A673 (cell line): ENCODE measurements around the gene IPPK.

Experiments
- CTCF ChIP-seq: fragments of 300-800, 200-600 bp; sonication (generic); conservative IDR thresholded peaks from 2 replicates; pipeline ENCODE4 v1.5.1; 2017; ENCODE audit warnings: low read depth, mild to moderate bottlenecking, antibody characterized with exemption, low read length, moderate library complexity, mixed read lengths
- EZH2 ChIP-seq: fragments of 200-600 bp; sonication (generic); IDR thresholded peaks from 2 replicates; pipeline ENCODE4 v1.6.1; 2017; ENCODE audit warnings: borderline replicate concordance, low read depth, mild to moderate bottlenecking, mixed read lengths, antibody characterized with exemption, low read length; ENCODE audit not compliant: poor library complexity, severe bottlenecking

DNA sequence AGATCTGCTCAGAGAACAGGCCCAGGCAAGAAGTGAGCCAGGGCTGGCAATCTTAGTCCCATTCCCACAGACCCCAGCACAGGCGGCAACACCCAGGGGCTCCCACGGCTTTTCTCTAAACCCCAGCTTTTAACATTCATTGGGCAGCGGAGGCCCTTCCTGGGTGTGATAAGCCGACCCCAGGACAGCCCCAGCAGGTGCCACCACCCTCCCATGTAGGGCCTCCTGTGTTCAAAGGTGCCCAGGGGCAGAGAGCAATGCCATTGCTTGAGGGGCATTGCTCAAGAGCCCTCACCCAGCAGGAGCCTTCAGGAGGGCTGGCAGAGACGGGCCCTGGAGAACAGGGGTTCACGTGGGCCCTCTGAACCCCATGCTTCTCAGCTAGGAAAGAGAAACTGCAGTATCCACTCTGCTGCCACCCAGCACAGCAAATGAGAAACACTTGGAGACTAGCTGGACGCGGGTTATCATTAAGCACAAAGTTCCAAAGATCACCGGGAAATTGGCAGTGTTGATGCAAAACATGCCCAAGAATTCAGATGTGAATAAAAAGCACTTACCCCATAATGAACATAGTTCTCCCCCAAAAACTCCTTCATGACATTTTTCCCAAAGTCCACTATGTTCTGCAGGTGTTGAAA is 13.9 kb downstream of the IPPK start:
- TF ChIP-seq CTCF (no peak), EZH2 (no peak)
